ENCODE results near the gene ESRRA. TPM values are rescaled to one million over a fixed set of nuclear protein-coding genes. Genes with fewer than 3 reads are reported as not detected.

Gene ESRRA
- total and polyA plus RNA-seq, 10 donors, result 24.0 to 56.5 (median 43.2) TPM

DNA sequence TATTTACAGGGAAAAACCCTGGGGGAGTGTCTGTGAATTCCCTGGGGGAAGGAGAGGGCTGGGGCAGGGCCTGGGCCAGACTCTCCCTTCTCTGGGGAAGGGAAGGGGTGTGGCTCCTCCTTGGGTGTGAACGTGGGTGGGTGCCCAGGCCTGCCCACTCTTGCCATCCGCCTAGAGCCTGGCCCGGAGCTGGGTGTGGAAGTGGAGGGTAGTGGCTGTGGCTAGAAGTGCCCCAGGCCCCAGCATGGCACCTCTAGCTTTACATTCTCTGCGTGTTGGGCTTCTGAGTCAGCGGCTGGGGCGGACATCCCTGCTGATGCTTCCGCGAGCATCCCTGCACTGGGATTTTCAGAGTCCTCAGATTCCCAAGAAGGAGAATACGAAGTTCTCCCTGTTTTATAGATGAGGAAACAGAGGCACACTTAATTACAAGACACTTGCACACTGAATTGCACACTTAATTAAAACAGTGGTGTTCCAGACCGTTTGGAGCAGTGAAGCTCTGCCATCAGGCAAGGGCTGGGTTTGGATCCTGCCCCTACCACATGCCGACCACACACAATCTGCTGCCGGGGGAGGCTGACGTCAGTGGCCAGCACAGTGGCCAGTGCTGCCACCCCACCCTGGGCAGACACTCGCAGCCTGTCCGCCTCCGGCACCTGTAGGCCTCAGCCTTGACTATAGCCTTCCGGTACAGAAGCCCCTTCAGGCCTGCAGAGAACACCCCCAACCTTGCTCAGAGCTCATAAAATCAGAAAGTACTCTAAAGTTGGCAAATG lies 28.5 kb upstream of the ESRRA start:
- TF ChIP-seq POLR2AphosphoS5 (IDR thresholded peaks at IDR 0.05) (no peak), POLR2A (IDR thresholded peaks at IDR 0.05) (no peak), CTCF (IDR thresholded peaks at IDR 0.05 in 8 of 11, conservative IDR thresholded peaks at IDR 0.05 in 3 of 11) (no peak)
- DNase-seq, result no peak
- peaks cover 3 to 21% (median 11%) of the 10 kb centered on the region in 6 donors for H3K4me1 ChIP-seq
- intact Hi-C loops (cut with DNase I; ENCODE audit: low total_unique reads), result no loop called here
- H3K9me3 ChIP-seq, result no peaks in the 10 kb centered on the region
- no peak overlapping the region for H3K27ac ChIP-seq
- no peaks in the 10 kb centered on the region for H3K27me3 ChIP-seq (replicated peaks in 1 of 7)
- 82 to 91% (median 86%) methylated on average over 17 of the region's 17 CpGs for WGBS, 5 donors
- peaks cover 0 to 57% (median 20%) of the 10 kb centered on the region in 6 donors for H3K36me3 ChIP-seq
- no peak overlapping the region for H3K4me3 ChIP-seq

DNA sequence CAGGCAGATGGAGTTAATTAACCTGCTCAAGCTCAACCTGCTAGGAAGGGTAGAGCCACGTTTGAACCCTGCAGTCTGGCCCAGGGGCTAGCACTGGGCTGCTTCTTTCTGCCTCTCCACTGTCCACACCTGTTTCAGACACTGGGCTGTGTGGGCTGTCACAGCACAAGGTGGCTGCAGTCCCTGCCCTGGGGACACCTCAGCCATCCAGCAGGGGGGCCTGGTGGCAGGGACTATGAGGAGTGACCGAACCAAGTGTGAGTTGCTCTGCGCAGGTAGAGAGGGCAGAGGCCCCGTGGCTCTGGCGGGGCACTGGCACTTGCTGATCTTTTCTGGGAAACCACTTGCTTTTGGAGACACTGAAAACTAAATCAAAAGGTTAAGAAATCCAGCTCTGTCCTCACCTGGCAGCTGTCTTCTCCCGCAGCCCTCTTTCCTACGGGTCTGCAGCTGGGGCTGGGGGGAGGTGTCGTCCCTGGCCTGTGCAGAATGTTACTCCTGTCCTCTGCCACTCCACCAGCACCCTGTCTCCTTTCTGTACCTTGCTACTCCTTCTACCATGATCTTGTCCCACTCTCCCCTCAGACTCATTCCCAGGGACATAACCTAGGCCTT lies 26.6 kb upstream of the ESRRA start:
- no peak overlapping the region for H3K27ac ChIP-seq
- no peaks in the 10 kb centered on the region for H3K27me3 ChIP-seq (replicated peaks in 1 of 7)
- no peak for DNase-seq
- H3K4me1 ChIP-seq, result peaks cover 3 to 30% (median 12%) of the 10 kb centered on the region in 6 donors
- H3K9me3 ChIP-seq, result no peaks in the 10 kb centered on the region
- intact Hi-C loops (cut with DNase I; ENCODE audit: low total_unique reads), result no loop called here
- 90 to 95% (median 94%) methylated on average over 8 of the region's 8 CpGs for WGBS, 5 donors
- peaks cover 0 to 72% (median 20%) of the 10 kb centered on the region in 6 donors for H3K36me3 ChIP-seq
- TF ChIP-seq CTCF (IDR thresholded peaks at IDR 0.05 in 8 of 11, conservative IDR thresholded peaks at IDR 0.05 in 3 of 11) (no peak), POLR2AphosphoS5 (IDR thresholded peaks at IDR 0.05) (no peak), POLR2A (IDR thresholded peaks at IDR 0.05) (no peak)
- H3K4me3 ChIP-seq, result no peak overlapping the region

GRCh38 chr11:64281957-64282770 lies 23.2 kb upstream of the ESRRA start:
- Histone ChIP-seq H3K4me1 (peaks cover 15 to 48% (median 31%) of the 10 kb centered on the region in 6 donors), H3K4me3 (no peak overlapping the region), H3K27ac (no peak overlapping the region), H3K36me3 (peaks cover 0 to 51% (median 13%) of the 10 kb centered on the region in 6 donors), H3K9me3 (no peaks in the 10 kb centered on the region), H3K27me3 (replicated peaks in 1 of 7) (no peaks in the 10 kb centered on the region)
- TF ChIP-seq POLR2AphosphoS5 (IDR thresholded peaks at IDR 0.05) (no peak), POLR2A (IDR thresholded peaks at IDR 0.05) (no peak), CTCF (IDR thresholded peaks at IDR 0.05 in 8 of 11, conservative IDR thresholded peaks at IDR 0.05 in 3 of 11) (no peak)
- whole genome bisulfite sequencing, 5 donors, result 92 to 98% (median 96%) methylated on average over 22 of the region's 22 CpGs
- DNase-seq, result no peak
- intact Hi-C loops (cut with DNase I; ENCODE audit: low total_unique reads), result no loop called here
